K562 (cell line): ENCODE measurements around the gene TOR1A. TPM values are rescaled to one million over a fixed set of nuclear protein-coding genes. Genes with fewer than 3 reads are reported as not detected.

Source experiments
- BACH1 ChIP-seq: fragments of 200-800 bp; sonication (Bioruptor generic); IDR thresholded peaks from 2 replicates; pipeline ENCODE4 v1.6.1; 2016; ENCODE audit warnings: missing genetic modification characterization, missing compliant biosample characterization
- CBX3 ChIP-seq, 2 experiments: IDR thresholded peaks; 1 replicate in 1 of 2; 2 replicates in 1 of 2; pipeline ENCODE4 v1.6.1; 2012; ENCODE audit warnings: inconsistent platforms in 2 of 2, low read length in 2 of 2, borderline replicate concordance in 1 of 2, control low read depth in 1 of 2
- CEBPB ChIP-seq: fragments of 450-650 bp; IDR thresholded peaks from 2 replicates; pipeline ENCODE4 v1.6.1; 2016; ENCODE audit warnings: missing genetic modification characterization, missing compliant biosample characterization
- KLF10 ChIP-seq: fragments of 250-450 bp; sonication (Bioruptor Pico); IDR thresholded peaks from 2 replicates; pipeline ENCODE4 v1.6.1; 2021; ENCODE audit warnings: matching md5 sums
- PHF20 ChIP-seq: fragments of 450-650 bp; IDR thresholded peaks from 2 replicates; pipeline ENCODE4 v1.6.1; 2018; ENCODE audit not compliant: partially characterized antibody
- RHOXF2B ChIP-seq: fragments of 250-450 bp; sonication (Bioruptor Pico); conservative IDR thresholded peaks from 2 replicates; pipeline ENCODE4 v1.5.1; 2021
- SMARCC2 ChIP-seq: fragments of 450-650 bp; IDR thresholded peaks from 2 replicates; pipeline ENCODE4 v1.6.1; 2017; ENCODE audit warnings: antibody characterized with exemption, moderate library complexity, mild to moderate bottlenecking, low read depth
- XRCC5 ChIP-seq: fragments of 200-400 bp; formaldehyde crosslinking; IDR thresholded peaks from 2 replicates; pipeline ENCODE4 v1.6.1; 2017; ENCODE audit warnings: low read depth, mild to moderate bottlenecking, low read length
- ZNF197 ChIP-seq: fragments of 200-800 bp; sonication (Bioruptor generic); IDR thresholded peaks from 2 replicates; pipeline ENCODE4 v1.6.1; 2016; ENCODE audit warnings: low read depth, missing genetic modification characterization, missing compliant biosample characterization
- ZNF644 ChIP-seq: fragments of 200-800 bp; sonication (Bioruptor generic); IDR thresholded peaks from 2 replicates; pipeline ENCODE4 v1.6.1; 2016; ENCODE audit warnings: low read depth, missing genetic modification characterization, missing compliant biosample characterization
- ZNF77 ChIP-seq: fragments of 250-450 bp; sonication (Bioruptor Pico); IDR thresholded peaks from 2 replicates; pipeline ENCODE4 v1.5.0; 2020
- polyA plus RNA-seq, 8 experiments: library from polyadenylated mRNA; depleted of rRNA in 4 of 8; stranded (reverse) in 5 of 8; unstranded in 3 of 8; fragments of >200 nt; fragmentation: Nextera tagmentation in 2 of 8; fragmentation: Illumina TruSeq in 1 of 8; extraction: Ambion mirVana in 2 of 8; extraction: Trizol in 1 of 8; gene quantifications; 2 replicates each; pipeline versions ENCODE4 v1.2.1 to v1.2.3, GENCODE V29; 2011 to 2014; ENCODE audit warnings: inconsistent platforms in 1 of 8, missing spikeins in 1 of 8
- total RNA-seq, 7 experiments: library from RNA; depleted of rRNA in 6 of 7; stranded (reverse); fragments of >200 nt in 6 of 7; fragmentation: Illumina TruSeq in 2 of 7; extraction: Trizol in 2 of 7; gene quantifications; 2 replicates each; pipeline versions ENCODE4 v1.2.1 to v1.2.3, GENCODE V29; 2011 to 2021; ENCODE audit warnings: low replicate concordance in 1 of 7
- TF ChIP-seq, protein P1 (sequence below): fragments of 450-650 bp; IDR thresholded peaks from 2 replicates; pipeline ENCODE4 v1.6.1; 2017; ENCODE audit warnings: antibody characterized with exemption
- TF ChIP-seq, protein P2 (sequence below): fragments of 250-450 bp; sonication (Bioruptor Pico); IDR thresholded peaks from 2 replicates; pipeline ENCODE4 v1.6.1; 2021; ENCODE audit warnings: mild to moderate bottlenecking
- TF ChIP-seq, protein P3 (sequence below): fragments of 200-800 bp; sonication (Bioruptor generic); IDR thresholded peaks from 2 replicates; pipeline ENCODE4 v1.6.1; 2017; ENCODE audit warnings: missing genetic modification characterization, missing compliant biosample characterization
- TF ChIP-seq, protein P4 (sequence below): fragments of 250-450 bp; sonication (Bioruptor Pico); IDR thresholded peaks from 2 replicates; pipeline ENCODE4 v1.9.0; 2021; ENCODE audit warnings: mild to moderate bottlenecking, inconsistent platforms
- TF ChIP-seq, protein P5 (sequence below): fragments of 450-650 bp; formaldehyde crosslinking; IDR thresholded peaks from 2 replicates; pipeline ENCODE4 v1.4.0; 2022; ENCODE audit warnings: missing genetic modification characterization

Gene TOR1A
- total and polyA plus RNA-seq, 9 of the 15 experiments (the other 6 are each of a cell fraction or from before 2014, with no cell fraction given) = 4.5 to 85.8 (median 51.3) TPM

DNA sequence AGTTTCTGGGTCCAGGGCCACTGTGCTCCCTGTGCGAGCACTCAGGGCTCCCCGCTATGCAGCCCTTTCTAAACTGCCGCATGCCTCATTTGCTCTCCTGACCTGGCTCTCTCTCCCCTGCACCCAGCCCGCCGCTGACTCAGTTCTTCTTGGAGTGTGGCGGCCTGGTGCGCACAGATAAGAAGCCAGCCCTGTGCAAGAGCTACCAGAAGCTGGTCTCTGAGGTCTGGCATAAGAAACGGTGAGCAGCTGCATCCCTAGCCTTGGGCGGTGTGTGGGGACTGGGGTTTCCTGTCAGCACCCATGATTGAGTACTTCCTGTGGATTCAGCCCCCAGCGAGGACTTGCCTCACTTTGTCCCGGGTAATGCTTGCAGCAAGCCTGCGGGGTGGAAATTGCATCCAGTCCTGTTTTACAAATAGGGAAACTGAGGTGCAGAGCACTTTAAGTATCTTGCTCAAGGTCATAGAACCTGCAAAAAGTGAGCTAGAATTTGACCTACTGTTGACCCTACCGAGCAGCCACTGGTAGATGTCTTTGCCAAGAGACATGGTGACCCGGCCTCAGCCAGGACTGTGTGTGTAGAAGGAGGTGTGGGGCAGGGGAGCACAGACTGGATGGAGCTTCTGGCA is 39.2 kb upstream of the TOR1A start (continued):
- peak; percentile 100 for TF ChIP-seq SMARCC2
- no peak for TF ChIP-seq KLF10
- TF ChIP-seq, protein P1, sequence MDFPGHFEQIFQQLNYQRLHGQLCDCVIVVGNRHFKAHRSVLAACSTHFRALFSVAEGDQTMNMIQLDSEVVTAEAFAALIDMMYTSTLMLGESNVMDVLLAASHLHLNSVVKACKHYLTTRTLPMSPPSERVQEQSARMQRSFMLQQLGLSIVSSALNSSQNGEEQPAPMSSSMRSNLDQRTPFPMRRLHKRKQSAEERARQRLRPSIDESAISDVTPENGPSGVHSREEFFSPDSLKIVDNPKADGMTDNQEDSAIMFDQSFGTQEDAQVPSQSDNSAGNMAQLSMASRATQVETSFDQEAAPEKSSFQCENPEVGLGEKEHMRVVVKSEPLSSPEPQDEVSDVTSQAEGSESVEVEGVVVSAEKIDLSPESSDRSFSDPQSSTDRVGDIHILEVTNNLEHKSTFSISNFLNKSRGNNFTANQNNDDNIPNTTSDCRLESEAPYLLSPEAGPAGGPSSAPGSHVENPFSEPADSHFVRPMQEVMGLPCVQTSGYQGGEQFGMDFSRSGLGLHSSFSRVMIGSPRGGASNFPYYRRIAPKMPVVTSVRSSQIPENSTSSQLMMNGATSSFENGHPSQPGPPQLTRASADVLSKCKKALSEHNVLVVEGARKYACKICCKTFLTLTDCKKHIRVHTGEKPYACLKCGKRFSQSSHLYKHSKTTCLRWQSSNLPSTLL = no peak
- TF ChIP-seq, protein P2, sequence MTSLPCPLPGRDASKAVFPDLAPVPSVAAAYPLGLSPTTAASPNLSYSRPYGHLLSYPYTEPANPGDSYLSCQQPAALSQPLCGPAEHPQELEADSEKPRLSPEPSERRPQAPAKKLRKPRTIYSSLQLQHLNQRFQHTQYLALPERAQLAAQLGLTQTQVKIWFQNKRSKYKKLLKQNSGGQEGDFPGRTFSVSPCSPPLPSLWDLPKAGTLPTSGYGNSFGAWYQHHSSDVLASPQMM = no peak
- peak; percentile 98 for TF ChIP-seq CEBPB (tag)
- TF ChIP-seq, protein P3, sequence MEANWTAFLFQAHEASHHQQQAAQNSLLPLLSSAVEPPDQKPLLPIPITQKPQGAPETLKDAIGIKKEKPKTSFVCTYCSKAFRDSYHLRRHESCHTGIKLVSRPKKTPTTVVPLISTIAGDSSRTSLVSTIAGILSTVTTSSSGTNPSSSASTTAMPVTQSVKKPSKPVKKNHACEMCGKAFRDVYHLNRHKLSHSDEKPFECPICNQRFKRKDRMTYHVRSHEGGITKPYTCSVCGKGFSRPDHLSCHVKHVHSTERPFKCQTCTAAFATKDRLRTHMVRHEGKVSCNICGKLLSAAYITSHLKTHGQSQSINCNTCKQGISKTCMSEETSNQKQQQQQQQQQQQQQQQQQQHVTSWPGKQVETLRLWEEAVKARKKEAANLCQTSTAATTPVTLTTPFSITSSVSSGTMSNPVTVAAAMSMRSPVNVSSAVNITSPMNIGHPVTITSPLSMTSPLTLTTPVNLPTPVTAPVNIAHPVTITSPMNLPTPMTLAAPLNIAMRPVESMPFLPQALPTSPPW (CRISPR knock-in tag) = peak; percentile 92
- TF ChIP-seq PHF20 = no peak
- TF ChIP-seq ZNF644 = peak; percentile 97
- peak; percentile 93 for TF ChIP-seq ZNF197 (CRISPR knock-in tag)
- peak; percentile 93 for TF ChIP-seq BACH1
- TF ChIP-seq XRCC5 = peak; percentile 98
- TF ChIP-seq, protein P4, sequence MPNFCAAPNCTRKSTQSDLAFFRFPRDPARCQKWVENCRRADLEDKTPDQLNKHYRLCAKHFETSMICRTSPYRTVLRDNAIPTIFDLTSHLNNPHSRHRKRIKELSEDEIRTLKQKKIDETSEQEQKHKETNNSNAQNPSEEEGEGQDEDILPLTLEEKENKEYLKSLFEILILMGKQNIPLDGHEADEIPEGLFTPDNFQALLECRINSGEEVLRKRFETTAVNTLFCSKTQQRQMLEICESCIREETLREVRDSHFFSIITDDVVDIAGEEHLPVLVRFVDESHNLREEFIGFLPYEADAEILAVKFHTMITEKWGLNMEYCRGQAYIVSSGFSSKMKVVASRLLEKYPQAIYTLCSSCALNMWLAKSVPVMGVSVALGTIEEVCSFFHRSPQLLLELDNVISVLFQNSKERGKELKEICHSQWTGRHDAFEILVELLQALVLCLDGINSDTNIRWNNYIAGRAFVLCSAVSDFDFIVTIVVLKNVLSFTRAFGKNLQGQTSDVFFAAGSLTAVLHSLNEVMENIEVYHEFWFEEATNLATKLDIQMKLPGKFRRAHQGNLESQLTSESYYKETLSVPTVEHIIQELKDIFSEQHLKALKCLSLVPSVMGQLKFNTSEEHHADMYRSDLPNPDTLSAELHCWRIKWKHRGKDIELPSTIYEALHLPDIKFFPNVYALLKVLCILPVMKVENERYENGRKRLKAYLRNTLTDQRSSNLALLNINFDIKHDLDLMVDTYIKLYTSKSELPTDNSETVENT (CRISPR knock-in tag) = peak; percentile 65; the same call in 1 of the 2 replicates
- TF ChIP-seq, protein P5, sequence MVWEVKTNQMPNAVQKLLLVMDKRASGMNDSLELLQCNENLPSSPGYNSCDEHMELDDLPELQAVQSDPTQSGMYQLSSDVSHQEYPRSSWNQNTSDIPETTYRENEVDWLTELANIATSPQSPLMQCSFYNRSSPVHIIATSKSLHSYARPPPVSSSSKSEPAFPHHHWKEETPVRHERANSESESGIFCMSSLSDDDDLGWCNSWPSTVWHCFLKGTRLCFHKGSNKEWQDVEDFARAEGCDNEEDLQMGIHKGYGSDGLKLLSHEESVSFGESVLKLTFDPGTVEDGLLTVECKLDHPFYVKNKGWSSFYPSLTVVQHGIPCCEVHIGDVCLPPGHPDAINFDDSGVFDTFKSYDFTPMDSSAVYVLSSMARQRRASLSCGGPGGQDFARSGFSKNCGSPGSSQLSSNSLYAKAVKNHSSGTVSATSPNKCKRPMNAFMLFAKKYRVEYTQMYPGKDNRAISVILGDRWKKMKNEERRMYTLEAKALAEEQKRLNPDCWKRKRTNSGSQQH (CRISPR knock-in tag) = peak; percentile 96
- peak; percentile 53; the same call in 1 of the 2 replicates for TF ChIP-seq RHOXF2B (CRISPR knock-in tag)
- TF ChIP-seq ZNF77 (CRISPR knock-in tag) = no peak
- peak in 1 of 2 experiments; percentile 97; a peak in 2 of 3 replicates for TF ChIP-seq CBX3 (IDR thresholded peaks at IDR 0.05; ENCODE audit: borderline replicate concordance in 1 of 2, low read length in 2 of 2)
